GM18526 (cell line): ENCODE data around the gene SLC17A2.

Source experiments
- POLR2A ChIP-seq: IDR thresholded peaks from 3 replicates; pipeline ENCODE4 v1.6.1; 2011; ENCODE audit not compliant: insufficient read length; ENCODE audit errors: extremely low read depth

The SLC17A2 gene

DNA sequence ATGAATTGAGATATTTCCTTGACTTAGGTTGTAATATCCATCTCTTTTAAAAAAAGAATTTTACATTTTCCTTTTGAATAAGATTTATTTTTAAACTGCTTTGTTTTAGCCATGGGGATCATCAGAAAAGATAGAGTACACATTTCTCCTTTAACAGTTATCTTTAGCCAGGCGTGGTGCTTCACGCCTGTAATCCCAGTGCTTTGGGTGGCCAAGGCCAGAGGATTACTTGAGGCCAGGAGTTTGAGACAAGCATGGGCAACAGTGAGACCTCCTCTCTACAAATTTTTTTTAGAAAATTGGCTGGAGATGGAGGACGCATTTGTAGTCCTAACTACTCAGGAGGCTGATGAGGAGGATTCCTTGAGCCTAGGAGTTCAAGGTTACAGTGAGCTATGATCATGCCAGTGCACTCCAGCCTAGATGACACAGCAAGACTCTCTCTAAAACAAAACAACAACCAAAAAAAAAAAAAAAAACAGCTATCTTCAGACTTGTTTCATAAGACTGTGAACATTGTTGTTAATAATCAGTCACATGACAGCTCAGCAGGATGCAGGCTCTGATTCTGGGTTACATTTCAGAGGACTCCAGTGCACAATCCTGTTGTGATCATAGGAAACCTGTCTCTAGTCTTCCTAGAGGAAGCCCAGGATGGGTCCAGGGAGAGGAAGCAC is 54.4 kb downstream of the SLC17A2 start:
- TF ChIP-seq POLR2A, result no peak

- TF ChIP-seq POLR2A, result no peak
Measured at GRCh38 chr6:25875563-25875905, 55.0 kb downstream of the SLC17A2 start.

- TF ChIP-seq POLR2A, result no peak
Measured at GRCh38 chr6:25874822-25875562, 55.5 kb downstream of the SLC17A2 start.

- no peak for TF ChIP-seq POLR2A
Measured at GRCh38 chr6:25874118-25874517, 56.4 kb downstream of the SLC17A2 start, which contains the start of gene SLC17A3. Gene SLC17A3, minus strand, starts transcription at chr6:25874243. Its CDS starts 5,856 bp downstream, at chr6:25868387.

- TF ChIP-seq POLR2A, result no peak
Measured at GRCh38 chr6:25872814-25873213, 57.7 kb downstream of the SLC17A2 start.

DNA sequence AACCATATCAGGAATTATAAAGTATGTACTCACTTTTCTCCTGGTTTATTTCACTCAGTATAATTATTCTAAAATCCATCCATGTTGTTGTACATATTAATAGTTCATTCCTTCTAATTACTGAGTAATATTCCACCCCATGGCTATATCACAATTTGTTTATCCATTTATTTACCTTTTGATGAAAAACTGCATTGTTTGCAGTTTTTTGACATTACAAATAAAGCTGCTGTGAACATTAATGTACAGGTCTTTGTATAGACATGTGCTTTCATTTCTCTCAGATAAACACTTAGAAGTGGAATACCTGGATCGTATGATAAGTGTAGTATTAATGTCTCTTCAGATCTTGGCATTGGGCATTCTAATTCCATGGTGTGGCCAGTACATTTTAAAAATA is 60.7 kb downstream of the SLC17A2 start:
- no peak for TF ChIP-seq POLR2A

DNA sequence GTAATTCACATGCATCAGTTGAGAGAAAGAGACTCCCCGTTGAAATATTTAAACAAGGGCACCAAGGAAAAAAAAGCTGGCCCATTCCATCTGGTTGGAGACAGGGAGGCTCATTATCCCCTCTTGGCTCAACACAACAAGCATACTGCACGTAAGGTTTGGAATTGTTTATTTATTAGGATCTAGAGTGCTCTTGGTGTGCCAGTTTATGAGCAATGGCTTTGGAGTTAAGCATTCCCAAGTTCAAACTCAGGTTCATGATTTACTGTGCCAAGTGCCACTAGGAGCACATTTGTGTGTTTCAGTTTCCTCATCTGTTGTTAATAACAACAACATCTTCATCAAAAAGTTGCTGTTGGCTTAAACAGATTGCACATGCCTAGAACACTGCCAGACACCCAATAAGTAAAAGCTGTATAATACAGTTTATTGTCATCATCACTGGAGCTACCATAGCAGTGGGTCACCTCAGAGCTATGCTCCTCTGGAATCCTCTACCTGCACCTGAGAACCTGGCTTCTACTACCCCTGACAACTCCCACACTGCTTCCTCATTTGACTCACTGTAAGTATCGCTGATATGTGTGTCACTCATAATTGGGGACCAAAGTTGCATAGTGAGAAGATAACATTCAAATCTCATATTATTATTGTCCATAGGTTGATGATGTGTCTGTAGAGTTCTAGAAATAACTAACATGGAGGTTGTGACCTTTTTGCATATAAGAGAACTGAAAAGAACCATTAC is 61.9 kb downstream of the SLC17A2 start:
- TF ChIP-seq POLR2A, result no peak

- no peak for TF ChIP-seq POLR2A
Measured at GRCh38 chr6:25866011-25866410, 64.5 kb downstream of the SLC17A2 start.

- TF ChIP-seq POLR2A, result no peak
Measured at GRCh38 chr6:25863360-25863759, 67.1 kb downstream of the SLC17A2 start.
